Heart right ventricle (tissue), 16 donors: Measurements from ENCODE around the gene GPR62. TPM values are rescaled to one million over a fixed set of nuclear protein-coding genes. Genes with fewer than 3 reads are reported as not detected.
A peak's percentile ranks its signal among the peaks of the same experiment; 100 is the strongest.
"Not testable (repeated sequence)": the region's sequence is repeated elsewhere in the genome, so short reads cannot be mapped to it uniquely, and the experiment has no call there.

Experiments
- ATAC-seq, 8 donors: fragments of 200-7000 bp; cut with Tn5 transposase; one replicate each; pipeline ENCODE4 v1.9.1; 2020; ENCODE audit warnings: mild to moderate bottlenecking in 8 of 8, moderate library complexity in 8 of 8, moderate number of reproducible peaks in 1 of 8
- DNase-seq, 2 donors: peaks; one replicate each; pipeline ENCODE4 v3.0.0-alpha.2; 2020
- H3K27ac ChIP-seq, 10 donors: fragments of 200-600 bp; sonication (generic) in 2 of 10; one replicate each; pipeline versions ENCODE4 v1.5.0 to v1.8.0; 2020 to 2022; ENCODE audit warnings: mild to moderate bottlenecking in 3 of 10
- H3K27me3 ChIP-seq, 7 donors: fragments of 200-600 bp; one replicate each; pipeline ENCODE4 v1.8.0; 2021 to 2022; ENCODE audit warnings: mild to moderate bottlenecking in 2 of 7
- H3K36me3 ChIP-seq, 9 donors: fragments of 200-600 bp; sonication (generic) in 1 of 9; one replicate each; pipeline versions ENCODE4 v1.5.0 to v1.8.0; 2020 to 2022; ENCODE audit warnings: mild to moderate bottlenecking in 2 of 9
- H3K4me1 ChIP-seq, 9 donors: fragments of 200-600 bp; sonication (generic) in 1 of 9; one replicate each; pipeline versions ENCODE4 v1.5.0 to v1.8.0; 2020 to 2022; ENCODE audit warnings: mild to moderate bottlenecking in 4 of 9
- H3K4me3 ChIP-seq, 10 donors: fragments of 200-600 bp; sonication (generic) in 2 of 10; one replicate each; pipeline versions ENCODE4 v1.5.0 to v1.8.0; 2020 to 2022; ENCODE audit warnings: mild to moderate bottlenecking in 7 of 10, moderate library complexity in 2 of 10
- H3K9me3 ChIP-seq, 11 donors: fragments of 200-600 bp in 10 of 11; sonication (generic) in 2 of 11; one replicate each; pipeline versions ENCODE4 v1.5.0 to v1.8.0; 2013 to 2022; ENCODE audit warnings: mild to moderate bottlenecking in 2 of 11, control low read depth in 1 of 11, moderate library complexity in 1 of 11
- WGBS, 2 donors: extraction: QIAGEN DNeasy Blood & Tissue Kit; methylation state at CpG; one replicate each; pipeline ENCODE4 v1.1.7; 2013; ENCODE audit warnings: inconsistent platforms in 1 of 2; 5-methylcytosine and 5-hydroxymethylcytosine counted together
- intact Hi-C, 10 donors: fragments of 100-400 bp; cut with DNase I; formaldehyde crosslinking; loops; one replicate each; pipeline versions ENCODE4 v1.11.1 to v1.14.2; 2022
- polyA plus RNA-seq, 2 donors: library from polyadenylated mRNA; stranded (reverse); fragments of 200-250 nt; gene quantifications; one replicate each; pipeline ENCODE4 v1.2.3, GENCODE V29; 2013
- total RNA-seq, 10 donors: library from RNA; stranded (reverse); fragmentation: NEBNext Ultra II Directional in 3 of 10; extraction: Animal tissue kit (Norgen Biotek cat#: 25700) in 3 of 10; gene quantifications; one replicate each; pipeline versions ENCODE4 v1.2.1 to v1.2.4, GENCODE V29; 2021 to 2023
- TF ChIP-seq, protein P1 (sequence below), 9 donors: fragments of 200-600 bp; sonication (generic) in 2 of 9; IDR thresholded peaks; one replicate each; pipeline versions ENCODE4 v1.5.0 to v1.8.0; 2021 to 2022; ENCODE audit warnings: antibody characterized with exemption in 9 of 9, mild to moderate bottlenecking in 5 of 9, moderate library complexity in 1 of 9
- donor health status: Arrhythmogenic right ventricular cardiomyopathy.
- donor health status: ischemic (EF 13 %, LVEDD 7.1; RV severe dilation, severe dysfunction).
- donor health status: healthy with polysubstance abuse.
- donor health status: DM: no; HTN: yes; CAD: no.
- donor health status: DM: no; HTN: no; CAD: no.
- donor health status: ischemic (EF 25% LVEDD 6.9; RV normal size, moderate dysfunction).
- donor health status: ischemic (EF 25% LVEDD 5.7; RV mildly dilated, moderate dysfunction).
- donor health status: healthy.
- donor health status: DM: yes; HTN: yes; CAD: no.
- donor health status: Ischemic cardiomyopathy.
- donor health status: ischemic (EF 35%, LVEDD 5.7; RV mildly dilated, moderate dysfunction).
- donor health status: nonischemic (EF 11% LVEDD 7.7; RV severe dilation, severe dysfunction).
- donor health status: DM: yes; HTN: yes; CAD: no.
- donor health status: PGD.
- donor health status: ischemic (EF 29% LVEDD 5.4; RV normal size, mild dysfunction).
- donor health status: nonischemic (EF 23%, LVEDD 6.1; RV moderate dilation, normal function).

GPR62 gene
- total and polyA plus RNA-seq, 12 donors, result 0.01 to 0.38 (median 0.18) TPM; not detected in 2

DNA sequence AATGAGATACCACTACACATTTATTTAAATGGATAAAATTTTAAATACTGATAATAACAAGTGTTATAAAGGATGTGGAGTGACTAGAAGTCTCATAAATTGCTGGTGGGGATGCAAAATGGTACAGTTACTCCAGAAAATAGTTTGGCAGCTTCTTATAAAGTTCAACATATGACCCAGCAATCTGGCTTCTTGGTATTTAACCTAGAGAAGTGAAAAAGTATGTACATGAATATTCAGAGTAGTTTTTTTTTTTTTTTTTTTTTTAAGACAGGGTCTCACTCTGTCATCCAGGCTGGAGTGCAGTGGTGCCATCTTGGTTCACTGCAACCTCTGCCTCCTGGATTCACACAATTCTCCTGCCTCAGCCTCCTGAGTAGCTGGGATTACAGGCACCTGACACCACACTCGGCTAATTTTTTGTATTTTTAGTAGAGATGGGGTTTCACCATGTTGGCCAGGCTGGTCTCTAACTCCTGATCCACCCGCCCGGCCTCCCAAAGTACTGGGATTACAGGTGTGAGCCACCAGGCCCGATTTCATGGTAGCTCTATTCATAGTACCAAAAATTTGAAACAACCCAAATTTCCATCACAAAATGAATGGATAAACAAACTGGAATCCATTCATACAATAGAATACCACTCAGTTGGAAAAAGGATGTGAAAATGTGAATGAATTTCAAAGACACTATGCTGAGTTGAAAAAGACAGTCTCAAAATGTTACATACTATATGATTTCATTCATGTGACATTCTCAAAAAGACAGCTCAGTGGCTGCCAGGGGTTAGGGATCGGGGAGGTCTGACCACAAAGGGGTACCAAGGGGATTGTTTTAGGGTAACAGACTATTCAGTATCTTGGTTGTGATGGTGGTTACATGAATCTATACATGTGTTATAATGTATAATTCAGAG is 27.9 kb upstream of the GPR62 start:
- H3K27ac ChIP-seq, result no peak overlapping the region
- no peaks in the 10 kb centered on the region for H3K9me3 ChIP-seq
- intact Hi-C loops, result no loop called here
- H3K4me1 ChIP-seq, result no peaks in the 10 kb centered on the region
- TF ChIP-seq, protein P1, sequence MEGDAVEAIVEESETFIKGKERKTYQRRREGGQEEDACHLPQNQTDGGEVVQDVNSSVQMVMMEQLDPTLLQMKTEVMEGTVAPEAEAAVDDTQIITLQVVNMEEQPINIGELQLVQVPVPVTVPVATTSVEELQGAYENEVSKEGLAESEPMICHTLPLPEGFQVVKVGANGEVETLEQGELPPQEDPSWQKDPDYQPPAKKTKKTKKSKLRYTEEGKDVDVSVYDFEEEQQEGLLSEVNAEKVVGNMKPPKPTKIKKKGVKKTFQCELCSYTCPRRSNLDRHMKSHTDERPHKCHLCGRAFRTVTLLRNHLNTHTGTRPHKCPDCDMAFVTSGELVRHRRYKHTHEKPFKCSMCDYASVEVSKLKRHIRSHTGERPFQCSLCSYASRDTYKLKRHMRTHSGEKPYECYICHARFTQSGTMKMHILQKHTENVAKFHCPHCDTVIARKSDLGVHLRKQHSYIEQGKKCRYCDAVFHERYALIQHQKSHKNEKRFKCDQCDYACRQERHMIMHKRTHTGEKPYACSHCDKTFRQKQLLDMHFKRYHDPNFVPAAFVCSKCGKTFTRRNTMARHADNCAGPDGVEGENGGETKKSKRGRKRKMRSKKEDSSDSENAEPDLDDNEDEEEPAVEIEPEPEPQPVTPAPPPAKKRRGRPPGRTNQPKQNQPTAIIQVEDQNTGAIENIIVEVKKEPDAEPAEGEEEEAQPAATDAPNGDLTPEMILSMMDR (IDR thresholded peaks at IDR 0.05), result no peak
- DNase-seq (no peak), ATAC-seq (no peak)
- H3K36me3 ChIP-seq, result peaks cover 0 to 7% (median 0%) of the 10 kb centered on the region in 9 donors
- no peak overlapping the region for H3K4me3 ChIP-seq
- WGBS, 2 donors, result 89 to 91% methylated on average over 5 of the region's 5 CpGs
- H3K27me3 ChIP-seq, result no peaks in the 10 kb centered on the region

DNA sequence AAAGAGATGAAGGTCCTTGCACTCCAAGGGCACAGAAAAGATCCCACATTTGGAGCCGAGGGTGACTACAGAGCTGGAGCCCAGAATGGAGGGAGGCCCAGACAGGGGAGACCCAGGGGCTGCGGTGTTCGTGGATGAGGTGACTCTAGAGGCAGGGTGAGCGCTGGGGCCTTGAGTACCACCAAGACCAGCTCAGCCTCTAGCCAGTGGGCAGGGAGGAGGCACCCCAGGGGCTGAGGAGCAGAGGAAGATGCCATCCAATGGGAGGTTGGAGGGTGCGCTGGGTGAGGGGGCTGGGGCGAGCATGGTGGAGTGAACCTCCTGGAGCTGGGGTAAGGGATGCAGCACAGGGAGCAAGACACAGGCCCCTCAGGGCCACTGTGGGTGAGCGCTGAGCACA is 26.7 kb upstream of the GPR62 start:
- 92 to 93% methylated on average over 7 of the region's 7 CpGs for WGBS, 2 donors
- Histone ChIP-seq H3K36me3 (peaks cover 0 to 18% (median 2%) of the 10 kb centered on the region in 9 donors), H3K9me3 (no peaks in the 10 kb centered on the region), H3K4me3 (no peak overlapping the region), H3K27ac (no peak overlapping the region), H3K4me1 (no peaks in the 10 kb centered on the region), H3K27me3 (no peaks in the 10 kb centered on the region)
- TF ChIP-seq, protein P1 (IDR thresholded peaks at IDR 0.05), result no peak
- DNase-seq, result no peak
- ATAC-seq, result peak in 2 of 8 donors; percentile 22 to 25
- intact Hi-C loops, result no loop called here

- peak in 2 of 8 donors; percentile 26 to 28 for ATAC-seq
- 81 to 86% methylated on average over 3 of the region's 3 CpGs for WGBS, 2 donors
- H3K9me3 ChIP-seq, intact Hi-C loops, H3K27me3 ChIP-seq, DNase-seq, H3K4me1 ChIP-seq, H3K4me3 ChIP-seq, H3K27ac ChIP-seq: not testable (repeated sequence)
- H3K36me3 ChIP-seq, result peaks cover 0 to 24% (median 6%) of the 10 kb centered on the region in 9 donors
These were observed 26.2 kb upstream of the GPR62 start for GRCh38 chr3:51928981-51929380.

DNA sequence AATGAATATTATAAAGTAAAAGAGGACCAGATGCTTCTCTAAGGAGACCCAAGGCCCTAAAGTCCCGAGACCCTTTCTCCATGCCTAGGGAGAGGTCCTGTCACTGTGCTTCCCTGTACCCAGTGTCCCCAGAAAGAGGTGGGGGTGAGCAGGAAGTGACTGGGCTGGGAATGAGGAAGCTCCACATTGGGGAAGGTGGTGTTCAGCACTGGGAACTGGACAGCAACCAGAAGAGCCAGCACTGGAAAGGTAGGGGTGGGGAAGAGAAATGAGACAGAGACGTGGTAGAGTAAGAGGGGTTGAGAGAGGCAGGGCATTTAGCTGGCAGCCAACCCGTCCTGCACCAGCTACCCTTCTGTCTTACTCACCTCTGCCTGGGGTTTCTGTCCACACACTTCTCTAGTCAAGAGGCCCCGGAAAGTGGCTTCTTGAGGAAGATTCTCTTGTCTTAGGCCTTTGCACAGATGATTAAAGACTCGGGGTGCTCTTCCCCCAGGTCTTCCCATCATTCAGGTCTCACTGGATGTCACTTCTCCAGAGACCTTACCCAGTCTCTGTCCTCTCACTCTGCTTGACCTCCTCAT is 25.7 kb upstream of the GPR62 start:
- H3K4me3 ChIP-seq, result no peak overlapping the region
- ATAC-seq (no peak), DNase-seq (no peak)
- WGBS, 2 donors, result 73 to 74% methylated on average over 5 of the region's 5 CpGs
- H3K4me1 ChIP-seq, result no peaks in the 10 kb centered on the region
- TF ChIP-seq, protein P1 (IDR thresholded peaks at IDR 0.05), result no peak
- no peaks in the 10 kb centered on the region for H3K27me3 ChIP-seq
- H3K9me3 ChIP-seq, result no peaks in the 10 kb centered on the region
- no peak overlapping the region for H3K27ac ChIP-seq
- H3K36me3 ChIP-seq, result peaks cover 0 to 29% (median 11%) of the 10 kb centered on the region in 9 donors
- intact Hi-C loops, result no loop called here
